Measurements from ENCODE around the gene CLDN15. TPM values are rescaled to one million over a fixed set of nuclear protein-coding genes. Genes with fewer than 3 reads are reported as not detected.
A peak's percentile ranks its signal among the peaks of the same experiment; 100 is the strongest.
"Not testable (repeated sequence)": the region's sequence is repeated elsewhere in the genome, so short reads cannot be mapped to it uniquely, and the experiment has no call there.

The CLDN15 gene
- polyA plus RNA-seq, 2 of the 4 experiments (the other 2 are of a cell fraction) = 9.6 to 12.9 TPM

- H3K4me3 ChIP-seq = no peak overlapping the region
- H3K27ac ChIP-seq = peak overlapping the region in 1 of 2 experiments; percentile 59; a peak in 2 of 6 replicates
- H3K9me3 ChIP-seq = no peaks in the 10 kb centered on the region
- CTCF ChIA-PET = interaction anchor here (0.6 to 10.4 kb wide), 8 partner anchors 7 to 90 kb away, joined by 3 to 93 read pairs (median 3); partner anchors contain the start of gene PLOD3
- ATAC-seq (peak; percentile 28 to 55; a peak in 5 of 6 replicates), FAIRE-seq (no peak), DNase-seq (ENCODE audit: low read depth in 1 of 2, low spot score in 1 of 2) (no peak)
- H3K4me1 ChIP-seq = peaks cover 10% of the 10 kb centered on the region
- H3K4me2 ChIP-seq = peak overlapping the region; percentile 46; the same call in 2 of the 3 replicates
- WGBS (ENCODE audit: missing lambda C conversion rate) = 40% methylated on average over 1 of the region's 2 CpGs
- POLR2A ChIA-PET = interaction anchor here (0.9 kb wide), 1 partner anchor 17 kb away, joined by 3 read pairs; the partner anchor contains the start of gene PLOD3
- TF ChIP-seq HOXB13 (CRISPR knock-in tag; IDR thresholded peaks at IDR 0.05; ENCODE audit: low read depth) (no peak), ZSCAN20 (CRISPR knock-in tag; IDR thresholded peaks at IDR 0.05) (no peak), RCOR1 (IDR thresholded peaks at IDR 0.05; ENCODE audit: low read depth, low read length) (no peak), CEBPB (IDR thresholded peaks at IDR 0.05) (no peak), POLR2A (IDR thresholded peaks at IDR 0.05; ENCODE audit: low read length) (no peak), JUN (IDR thresholded peaks at IDR 0.05) (no peak), HEYL (CRISPR knock-in tag; IDR thresholded peaks at IDR 0.05) (no peak), RAD21 (conservative IDR thresholded peaks at IDR 0.05 in 1 of 2, IDR thresholded peaks at IDR 0.05 in 1 of 2) (no peak), KDM5A (IDR thresholded peaks at IDR 0.05) (no peak), BCL3 (IDR thresholded peaks at IDR 0.05) (no peak), RARB (CRISPR knock-in tag; IDR thresholded peaks at IDR 0.05) (no peak)
- TF ChIP-seq, protein P1, sequence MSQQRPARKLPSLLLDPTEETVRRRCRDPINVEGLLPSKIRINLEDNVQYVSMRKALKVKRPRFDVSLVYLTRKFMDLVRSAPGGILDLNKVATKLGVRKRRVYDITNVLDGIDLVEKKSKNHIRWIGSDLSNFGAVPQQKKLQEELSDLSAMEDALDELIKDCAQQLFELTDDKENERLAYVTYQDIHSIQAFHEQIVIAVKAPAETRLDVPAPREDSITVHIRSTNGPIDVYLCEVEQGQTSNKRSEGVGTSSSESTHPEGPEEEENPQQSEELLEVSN (IDR thresholded peaks at IDR 0.05; ENCODE audit: borderline replicate concordance, low read depth) = no peak
These were observed 37.1 kb downstream of the CLDN15 start for GRCh38 chr7:101200504-101200861.

DNA sequence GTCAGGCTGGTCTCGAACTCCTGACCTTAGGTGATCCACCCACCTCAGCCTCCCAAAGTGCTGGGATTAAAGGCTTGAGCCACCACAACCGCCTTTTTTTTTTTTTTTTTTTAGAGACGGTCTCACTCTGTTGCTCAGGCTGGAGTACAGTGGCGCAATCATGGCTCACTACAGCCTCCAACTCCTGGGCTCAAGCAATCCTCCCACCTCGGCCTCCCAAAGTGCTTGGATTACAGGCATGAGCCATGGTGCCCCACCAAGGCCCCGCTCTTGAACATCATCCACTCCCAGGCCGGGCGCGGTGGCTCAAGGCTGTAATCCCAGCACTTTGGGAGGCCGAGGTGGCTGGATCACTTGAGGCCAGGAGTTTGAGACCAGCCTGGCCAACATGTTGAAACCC is 38.1 kb downstream of the CLDN15 start:
- CTCF ChIA-PET = interaction anchor here (0.6 to 10.4 kb wide), 5 partner anchors 6 to 65 kb away, joined by 3 to 93 read pairs (median 6); partner anchors contain the start of gene PLOD3
- H3K4me3 ChIP-seq; H3K9me3 ChIP-seq; H3K27ac ChIP-seq; DNase-seq (ENCODE audit: low read depth in 1 of 2, low spot score in 1 of 2); POLR2A ChIA-PET; ATAC-seq; FAIRE-seq; H3K4me2 ChIP-seq: not testable (repeated sequence)
- 83% methylated on average over 9 of the region's 10 CpGs for WGBS (ENCODE audit: missing lambda C conversion rate)
- peaks cover 10% of the 10 kb centered on the region for H3K4me1 ChIP-seq

DNA sequence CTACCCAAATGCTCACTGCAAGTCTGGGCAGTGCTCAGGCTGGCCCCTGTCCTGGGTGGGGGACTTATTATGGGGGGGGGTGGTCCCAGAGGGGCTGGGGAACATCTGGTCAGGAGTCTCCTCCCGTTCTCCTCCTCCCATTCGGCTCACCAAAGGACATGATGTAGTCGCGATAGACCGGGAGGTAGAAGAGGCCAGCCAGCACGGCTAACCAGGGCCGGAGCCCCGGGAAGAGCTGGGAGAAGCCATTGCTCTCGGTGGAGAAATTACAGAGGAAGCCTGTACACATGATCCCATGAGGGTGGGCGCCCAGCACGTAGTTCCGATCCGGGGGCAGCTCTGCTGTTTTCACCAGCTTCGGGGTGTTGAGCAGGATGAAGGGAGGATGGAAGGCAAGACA is 39.1 kb downstream of the CLDN15 start:
- Histone ChIP-seq H3K4me3 (no peak overlapping the region), H3K4me2 (no peak overlapping the region), H3K27ac (no peak overlapping the region), H3K4me1 (peaks cover 10% of the 10 kb centered on the region), H3K9me3 (no peaks in the 10 kb centered on the region)
- TF ChIP-seq BHLHE40 (IDR thresholded peaks at IDR 0.05; ENCODE audit: low read depth, low read length) (no peak), ESRRA (IDR thresholded peaks at IDR 0.05; ENCODE audit: borderline replicate concordance, low read length) (no peak), POLR2A (IDR thresholded peaks at IDR 0.05; ENCODE audit: low read length) (no peak), NR3C1 (IDR thresholded peaks at IDR 0.05) (no peak), HOXB13 (CRISPR knock-in tag; IDR thresholded peaks at IDR 0.05; ENCODE audit: low read depth) (no peak), HDAC2 (IDR thresholded peaks at IDR 0.05) (no peak), PHF8 (IDR thresholded peaks at IDR 0.05; ENCODE audit: borderline replicate concordance, low read depth) (no peak)
- ChIA-PET POLR2A (no interaction called here), CTCF (interaction anchor here (0.6 to 1.0 kb wide), 3 partner anchors 10 to 83 kb away, joined by 3 to 6 read pairs (median 3); no protein-coding TSS in a partner anchor)
- no peak for DNase-seq (ENCODE audit: low read depth in 1 of 2, low spot score in 1 of 2)
- ATAC-seq = no peak
- WGBS (ENCODE audit: missing lambda C conversion rate) = 83% methylated on average over 14 of the region's 14 CpGs
- no peak for FAIRE-seq

DNA sequence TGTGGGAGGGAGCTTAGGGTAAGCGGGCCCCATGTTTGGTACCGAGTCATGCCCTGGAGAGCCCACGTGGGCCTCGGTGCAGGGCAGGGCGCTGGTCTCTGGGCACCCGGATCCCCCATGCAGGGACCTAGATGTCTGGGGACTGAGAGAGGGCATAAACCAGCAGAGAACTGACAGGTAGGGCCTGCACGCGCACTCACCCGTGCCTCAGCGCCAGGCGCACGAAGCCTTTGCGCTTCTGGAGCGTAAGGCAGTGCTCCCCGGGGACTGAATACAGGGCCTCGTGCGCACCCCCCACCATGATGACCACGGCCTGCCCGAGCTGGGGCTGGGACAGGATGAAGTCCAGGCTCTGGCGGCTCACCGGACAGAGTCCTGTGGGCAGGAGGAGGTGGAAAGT is 39.6 kb downstream of the CLDN15 start:
- ChIA-PET CTCF (interaction anchor here (0.6 to 1.0 kb wide), 2 partner anchors 10 to 83 kb away, joined by 3 read pairs; no protein-coding TSS in a partner anchor), POLR2A (no interaction called here)
- DNase-seq (ENCODE audit: low read depth in 1 of 2, low spot score in 1 of 2) (no peak), ATAC-seq (no peak), FAIRE-seq (no peak)
- TF ChIP-seq ATOH8 (CRISPR knock-in tag; IDR thresholded peaks at IDR 0.05; ENCODE audit: low read depth) (no peak), EP300 (IDR thresholded peaks at IDR 0.05) (no peak), HOXA7 (CRISPR knock-in tag; IDR thresholded peaks at IDR 0.05) (no peak), ZFP36 (IDR thresholded peaks at IDR 0.05; ENCODE audit: borderline replicate concordance, partially characterized antibody) (no peak), NFE2L2 (conservative IDR thresholded peaks at IDR 0.05; ENCODE audit: low read length) (no peak), NR3C1 (IDR thresholded peaks at IDR 0.05) (no peak), USF2 (IDR thresholded peaks at IDR 0.05) (no peak), RCOR1 (IDR thresholded peaks at IDR 0.05; ENCODE audit: low read depth, low read length) (no peak)
- Histone ChIP-seq H3K27ac (no peak overlapping the region), H3K9me3 (no peaks in the 10 kb centered on the region), H3K4me2 (no peak overlapping the region), H3K4me1 (peaks cover 10% of the 10 kb centered on the region), H3K4me3 (no peak overlapping the region)
- WGBS (ENCODE audit: missing lambda C conversion rate) = 84% methylated on average over 13 of the region's 21 CpGs
